Posterior cingulate gyrus (tissue), 11 donors: ENCODE results near the gene SPESP1.

Experiments
- DNase-seq, 10 donors: peaks; one replicate each; pipeline versions ENCODE4 v3.0.0 to v3.0.0-alpha.2; 2020 to 2021; ENCODE audit warnings: mixed read lengths in 3 of 10
- intact Hi-C: fragments of 100-400 bp; cut with DNase I; formaldehyde crosslinking; loops from one replicate; pipeline ENCODE4 v1.15.1; 2023

Gene SPESP1

GRCh38 chr15:68990231-68990991, 60.1 kb downstream of the SPESP1 start:
- no peak for DNase-seq
- intact Hi-C loops, result no loop called here

- intact Hi-C loops, result no loop called here
- no peak for DNase-seq
Observed at GRCh38 chr15:68990992-68991500, 60.7 kb downstream of the SPESP1 start.

- DNase-seq, result no peak
Observed at GRCh38 chr15:68991723-68992122, 61.4 kb downstream of the SPESP1 start.

GRCh38 chr15:68992696-68993095, 62.4 kb downstream of the SPESP1 start:
- intact Hi-C loops, result no loop called here
- DNase-seq, result no peak

More at GRCh38 chr15:68991723-68992122, 61.4 kb downstream of the SPESP1 start:
- intact Hi-C loops, result no loop called here

GRCh38 chr15:68993276-68993675, 63.0 kb downstream of the SPESP1 start:
- intact Hi-C loops, result no loop called here
- DNase-seq, result no peak

GRCh38 chr15:68994149-68994548, 63.8 kb downstream of the SPESP1 start:
- intact Hi-C loops, result no loop called here
- no peak for DNase-seq

GRCh38 chr15:68994981-68995761, 64.8 kb downstream of the SPESP1 start:
- DNase-seq, result no peak
- intact Hi-C loops, result no loop called here
